Endothelial cell of umbilical vein (primary cell): Measurements from ENCODE around the gene MYD88.

ENCODE experiments used
- FOS ChIP-seq: IDR thresholded peaks from 2 replicates; pipeline ENCODE4 v1.6.1; 2011; ENCODE audit warnings: mild to moderate bottlenecking, low read length, moderate library complexity, borderline replicate concordance; ENCODE audit not compliant: insufficient read depth
- POLR2A ChIP-seq: IDR thresholded peaks from 2 replicates; pipeline ENCODE4 v1.6.1; 2012; ENCODE audit warnings: low read depth, mild to moderate bottlenecking, control low read depth, low read length
- POLR2AphosphoS5 ChIP-seq: IDR thresholded peaks from 2 replicates; pipeline ENCODE4 v1.6.1; 2012; ENCODE audit warnings: low read depth, mild to moderate bottlenecking, control low read depth, low read length, moderate library complexity; ENCODE audit not compliant: insufficient read depth
- TF ChIP-seq, protein P1 (sequence below), 2 donors: IDR thresholded peaks; 1 replicate in 1 of 2; 2 replicates in 1 of 2; pipeline ENCODE4 v1.5.1; 2011; ENCODE audit warnings: low read length in 2 of 2, mild to moderate bottlenecking in 2 of 2, moderate library complexity in 2 of 2, control low read depth in 1 of 2, inconsistent platforms in 1 of 2, low read depth in 1 of 2; ENCODE audit not compliant: insufficient read depth in 1 of 2; ENCODE audit errors: extremely low read depth in 1 of 2

DNA sequence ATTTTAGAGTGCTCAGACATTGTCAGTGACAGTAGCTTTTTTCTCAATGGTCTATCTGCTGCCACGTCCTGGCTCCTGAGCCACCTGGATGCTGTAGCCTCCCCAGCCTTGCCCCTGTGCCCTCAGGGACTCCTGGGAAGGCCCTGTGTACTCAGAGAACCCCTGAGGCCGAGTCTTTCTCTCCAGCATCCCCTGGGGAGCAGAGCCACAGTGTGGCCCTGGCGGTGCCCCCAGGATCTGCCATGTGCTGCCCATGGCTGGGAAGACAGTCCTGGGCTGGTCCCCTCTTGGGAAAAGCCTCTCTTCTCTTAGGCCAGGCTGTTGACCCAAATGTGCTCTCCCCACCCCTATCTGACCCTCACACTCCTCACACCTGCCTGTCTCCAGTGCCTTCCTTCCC lies 5.0 kb downstream of the MYD88 start:
- TF ChIP-seq, protein P1, sequence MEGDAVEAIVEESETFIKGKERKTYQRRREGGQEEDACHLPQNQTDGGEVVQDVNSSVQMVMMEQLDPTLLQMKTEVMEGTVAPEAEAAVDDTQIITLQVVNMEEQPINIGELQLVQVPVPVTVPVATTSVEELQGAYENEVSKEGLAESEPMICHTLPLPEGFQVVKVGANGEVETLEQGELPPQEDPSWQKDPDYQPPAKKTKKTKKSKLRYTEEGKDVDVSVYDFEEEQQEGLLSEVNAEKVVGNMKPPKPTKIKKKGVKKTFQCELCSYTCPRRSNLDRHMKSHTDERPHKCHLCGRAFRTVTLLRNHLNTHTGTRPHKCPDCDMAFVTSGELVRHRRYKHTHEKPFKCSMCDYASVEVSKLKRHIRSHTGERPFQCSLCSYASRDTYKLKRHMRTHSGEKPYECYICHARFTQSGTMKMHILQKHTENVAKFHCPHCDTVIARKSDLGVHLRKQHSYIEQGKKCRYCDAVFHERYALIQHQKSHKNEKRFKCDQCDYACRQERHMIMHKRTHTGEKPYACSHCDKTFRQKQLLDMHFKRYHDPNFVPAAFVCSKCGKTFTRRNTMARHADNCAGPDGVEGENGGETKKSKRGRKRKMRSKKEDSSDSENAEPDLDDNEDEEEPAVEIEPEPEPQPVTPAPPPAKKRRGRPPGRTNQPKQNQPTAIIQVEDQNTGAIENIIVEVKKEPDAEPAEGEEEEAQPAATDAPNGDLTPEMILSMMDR (IDR thresholded peaks at IDR 0.05; ENCODE audit: extremely low read depth in 1 of 2, insufficient read depth in 1 of 2, low read depth in 1 of 2, low read length in 2 of 2) = no peak
- TF ChIP-seq POLR2AphosphoS5 = no peak
- TF ChIP-seq POLR2A = no peak
- no peak for TF ChIP-seq FOS
